GM21526 (cell line): ENCODE results near the gene LRP1B.
"Not testable (repeated sequence)": the region's sequence is repeated elsewhere in the genome, so short reads cannot be mapped to it uniquely, and the experiment has no call there.

Experiments used
- ATAC-seq: cut with Tn5 transposase; IDR thresholded peaks from one replicate; pipeline ENCODE4 v1.9.1; 2021; ENCODE audit warnings: moderate library complexity; ENCODE audit not compliant: unreplicated experiment, low FRiP score

Gene LRP1B

DNA sequence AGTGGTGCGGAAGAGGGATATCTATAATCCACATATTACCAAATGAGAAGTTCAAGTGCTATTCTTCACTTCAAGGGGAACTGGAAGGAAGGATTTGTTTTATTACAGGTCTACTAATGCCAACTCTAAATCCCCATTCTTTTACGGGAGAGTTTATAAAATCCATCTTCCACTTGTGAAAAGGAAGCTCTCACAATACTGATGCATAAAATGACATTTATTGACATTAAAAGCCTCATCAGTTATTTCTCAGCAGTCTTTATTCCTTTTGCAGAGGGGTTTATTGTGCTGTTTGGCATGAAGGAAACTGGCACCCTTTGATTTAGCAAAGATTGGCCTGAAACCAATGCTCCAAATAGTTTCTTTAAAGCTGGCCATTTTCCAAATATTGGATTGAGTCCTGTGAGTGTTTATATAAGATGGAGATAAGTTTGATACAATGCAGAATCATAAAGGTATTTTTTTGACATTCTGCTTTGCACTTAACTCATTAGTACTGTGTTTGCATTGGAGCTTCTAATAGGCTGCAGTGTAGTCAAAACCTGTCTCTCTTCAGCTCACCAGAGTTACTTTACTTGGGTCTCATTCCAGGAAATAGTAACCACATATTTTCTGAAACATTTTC is 26.6 kb downstream of the LRP1B start:
- no peak for ATAC-seq

GRCh38 chr2:142100970-142101369 is 29.8 kb downstream of the LRP1B start:
- ATAC-seq = no peak

DNA sequence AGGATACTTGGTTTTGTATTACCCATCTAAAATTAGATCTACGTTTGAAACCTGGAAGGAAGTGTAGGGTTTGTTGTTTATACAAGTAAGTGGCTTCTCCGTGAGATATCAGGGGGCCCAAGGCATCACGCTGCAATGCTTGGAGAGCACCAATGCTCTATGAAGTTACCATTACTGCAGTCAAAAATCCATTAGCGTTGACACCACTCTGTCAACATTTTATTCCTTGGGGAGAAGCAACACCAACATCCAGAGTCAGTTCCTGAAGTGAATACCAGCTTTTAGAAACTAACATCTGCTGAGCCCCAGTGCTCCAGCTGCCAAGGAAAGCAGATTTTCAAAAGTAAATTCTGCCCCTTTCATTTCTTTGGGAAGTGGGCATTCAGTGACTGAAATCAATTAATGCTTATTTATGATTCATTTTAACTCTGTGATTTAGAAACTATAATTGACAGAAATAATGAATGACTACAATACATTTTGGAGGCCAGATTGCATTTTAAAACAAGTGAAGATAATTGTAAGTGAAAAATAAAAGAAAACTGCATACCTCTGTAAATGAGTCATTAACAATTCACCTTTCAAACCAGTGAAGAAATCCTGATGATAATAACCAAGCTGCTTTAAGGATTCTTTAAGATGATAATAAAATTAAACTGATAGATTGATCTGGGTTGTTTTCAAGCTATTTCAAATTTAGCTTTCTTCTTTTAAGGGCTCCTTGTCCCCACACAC is 30.5 kb downstream of the LRP1B start:
- ATAC-seq = no peak

DNA sequence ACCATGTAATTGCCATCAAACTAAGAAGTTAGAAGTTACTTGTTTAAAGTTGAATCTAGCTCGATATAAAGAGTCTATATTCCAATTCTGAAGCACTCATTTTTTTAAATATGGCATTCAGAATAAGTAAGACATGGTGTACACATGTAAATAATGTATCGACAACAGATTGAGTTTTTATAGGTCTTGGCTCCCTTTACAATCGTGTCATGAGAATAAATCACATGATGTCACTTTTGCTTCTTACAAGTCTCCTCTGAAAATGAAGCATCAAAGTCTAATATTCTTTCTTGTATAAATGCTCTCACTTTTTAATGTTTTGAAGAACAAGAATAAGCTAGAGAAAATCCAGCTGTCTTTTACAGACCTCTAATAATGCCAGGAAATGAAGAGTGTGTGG is 33.1 kb downstream of the LRP1B start:
- ATAC-seq = no peak

DNA sequence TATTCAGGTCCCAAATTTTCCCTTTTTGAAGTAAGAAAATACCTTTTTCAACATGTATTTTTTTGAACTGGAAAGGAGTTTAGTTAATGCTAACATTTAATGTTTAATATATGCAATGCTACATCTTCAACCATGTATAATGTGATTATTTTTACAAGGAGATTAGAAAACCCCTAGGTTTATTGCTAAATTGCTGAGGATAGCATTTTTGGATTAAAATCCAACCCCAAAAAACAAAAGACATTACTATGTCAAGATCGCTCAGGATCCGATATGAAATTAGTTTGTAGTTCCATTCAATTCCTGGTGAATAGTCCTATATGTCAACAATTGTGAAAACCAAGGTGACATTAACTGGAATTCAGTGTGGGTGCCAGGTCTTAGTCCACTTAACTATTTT is 35.2 kb downstream of the LRP1B start:
- no peak for ATAC-seq

- no peak for ATAC-seq
Measured at GRCh38 chr2:142094233-142094632, 36.6 kb downstream of the LRP1B start.

- no peak for ATAC-seq
Measured at GRCh38 chr2:142088058-142088568, 42.7 kb downstream of the LRP1B start.

DNA sequence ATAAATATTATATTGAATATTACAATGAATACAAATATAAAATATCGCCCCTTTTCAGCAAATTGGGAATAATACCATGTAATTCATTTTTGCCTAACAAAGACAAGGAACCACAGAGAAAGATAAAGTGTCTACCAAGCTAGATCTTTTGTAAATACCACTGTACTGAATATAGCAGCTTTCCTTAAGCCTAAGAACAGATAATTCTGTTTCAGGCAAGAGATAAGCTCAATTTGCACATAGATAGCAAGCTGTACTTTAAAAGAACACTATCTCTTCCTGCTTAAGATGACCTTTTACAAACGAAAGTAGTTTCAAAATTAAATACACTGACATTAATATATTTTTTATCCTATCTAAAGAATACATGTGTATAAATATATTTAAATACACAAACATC is 43.2 kb downstream of the LRP1B start:
- ATAC-seq = not testable (repeated sequence)

DNA sequence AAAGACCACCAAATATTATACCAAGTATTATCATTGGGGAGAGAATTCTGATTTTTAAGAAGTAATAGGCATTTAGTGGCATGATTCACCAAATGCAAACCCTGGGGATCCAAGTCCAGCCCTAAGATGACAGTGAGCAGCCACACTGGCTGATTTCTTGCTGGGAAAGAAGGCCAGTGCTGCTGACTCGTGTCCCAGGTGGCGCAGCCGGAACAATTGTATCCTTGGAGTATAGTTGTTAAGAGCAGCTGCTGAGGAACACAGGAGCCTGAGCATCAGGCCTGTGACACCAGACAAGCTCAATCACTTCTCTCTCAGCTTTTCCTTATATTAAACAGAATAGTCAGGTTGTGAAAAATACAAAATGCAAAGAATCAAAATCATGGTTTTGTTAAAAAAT is 48.4 kb downstream of the LRP1B start:
- no peak for ATAC-seq

GRCh38 chr2:142076317-142076716 is 54.5 kb downstream of the LRP1B start:
- ATAC-seq = no peak

DNA sequence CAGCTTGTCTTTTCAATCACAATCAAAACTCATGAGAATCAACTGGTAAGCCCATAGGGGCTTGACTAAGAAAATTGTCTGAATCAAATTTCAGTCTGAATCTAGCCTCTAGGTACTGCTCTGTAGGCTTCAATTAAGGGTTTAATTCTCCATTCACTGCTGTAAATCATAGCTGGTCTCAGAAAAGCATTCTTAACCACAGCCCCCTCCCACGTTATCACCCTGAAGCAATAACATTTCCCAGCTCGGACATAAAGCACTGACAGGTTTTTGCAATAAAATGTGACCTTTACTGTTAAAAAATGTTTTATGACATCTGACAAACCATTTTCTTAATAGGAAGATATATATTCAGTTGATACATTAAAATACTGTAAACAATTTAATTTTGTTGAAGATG is 55.0 kb downstream of the LRP1B start:
- ATAC-seq = no peak

GRCh38 chr2:142069251-142069888 is 61.4 kb downstream of the LRP1B start:
- ATAC-seq = no peak

- no peak for ATAC-seq
Measured at GRCh38 chr2:142065700-142066099, 65.1 kb downstream of the LRP1B start.

DNA sequence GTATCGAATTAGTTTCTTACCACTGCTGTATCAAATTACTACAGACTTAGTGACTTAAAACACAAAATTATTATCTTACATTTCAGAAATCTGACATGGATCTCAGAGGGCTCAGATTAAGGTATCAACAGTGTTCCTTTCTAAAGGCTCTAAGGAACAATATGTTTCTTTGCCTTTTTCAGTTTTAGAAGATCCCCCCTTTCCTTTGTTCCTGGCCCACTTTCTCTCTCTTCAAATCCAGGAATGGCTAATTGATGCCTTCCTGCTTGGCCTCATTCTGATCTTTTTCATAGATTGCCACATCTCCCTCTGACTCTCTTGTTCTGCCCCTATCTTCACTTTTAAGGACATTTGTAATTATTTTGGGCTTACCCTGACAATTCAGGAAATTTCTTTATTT is 65.7 kb downstream of the LRP1B start:
- no peak for ATAC-seq

DNA sequence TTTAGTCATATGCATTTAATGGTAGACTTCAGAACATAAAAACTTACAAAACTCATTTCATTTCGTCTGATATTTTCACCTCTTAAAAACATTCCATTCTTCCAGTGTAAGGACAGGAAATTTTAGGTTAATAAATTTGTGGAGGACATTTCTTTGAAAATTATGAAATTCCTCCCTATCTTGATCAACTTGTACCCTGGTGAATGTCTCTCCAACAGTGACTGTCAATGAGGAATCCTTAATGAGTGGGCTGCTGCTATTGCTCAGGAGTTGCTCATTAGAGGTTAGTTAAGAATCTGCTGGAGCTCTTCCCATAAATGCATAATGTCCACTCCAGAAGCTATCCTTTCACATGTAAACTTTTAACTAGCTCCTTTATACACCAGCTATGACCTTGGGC is 69.1 kb downstream of the LRP1B start:
- ATAC-seq = no peak

GRCh38 chr2:142058149-142058548 is 72.7 kb downstream of the LRP1B start:
- ATAC-seq = no peak

- ATAC-seq = no peak
Measured at GRCh38 chr2:142056784-142057183, 74.0 kb downstream of the LRP1B start.

DNA sequence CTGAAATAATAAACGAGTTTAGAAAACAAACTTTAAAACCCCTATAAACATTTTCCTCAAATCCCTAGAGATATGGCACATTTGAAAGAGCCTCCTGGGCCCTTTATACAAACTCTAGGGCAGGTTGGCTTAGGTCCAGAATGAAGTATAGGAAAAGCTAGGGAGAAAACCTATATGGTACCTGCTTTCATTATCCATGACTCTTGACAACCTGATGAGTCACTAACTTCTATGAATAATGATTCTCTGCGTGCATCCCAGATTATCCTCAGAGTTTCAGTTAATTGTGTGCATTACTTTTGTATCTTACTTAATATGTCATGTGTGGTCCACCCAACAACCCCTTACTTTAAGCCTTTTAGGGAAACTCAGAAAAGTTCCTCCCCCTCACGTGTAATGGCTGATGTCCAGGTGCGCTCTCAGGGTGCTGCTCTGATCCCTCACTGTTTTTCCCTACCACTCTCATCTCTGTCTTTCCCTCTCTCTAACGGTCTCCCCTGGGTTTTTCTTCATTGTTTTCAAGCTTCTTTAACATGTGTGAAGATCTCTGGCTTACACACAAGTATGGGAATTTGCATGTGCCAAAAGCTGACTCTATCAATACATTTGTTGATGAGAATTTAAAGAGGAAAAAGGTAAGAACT is 78.5 kb downstream of the LRP1B start:
- no peak for ATAC-seq

- ATAC-seq = no peak
Measured at GRCh38 chr2:142048581-142048980, 82.2 kb downstream of the LRP1B start.

DNA sequence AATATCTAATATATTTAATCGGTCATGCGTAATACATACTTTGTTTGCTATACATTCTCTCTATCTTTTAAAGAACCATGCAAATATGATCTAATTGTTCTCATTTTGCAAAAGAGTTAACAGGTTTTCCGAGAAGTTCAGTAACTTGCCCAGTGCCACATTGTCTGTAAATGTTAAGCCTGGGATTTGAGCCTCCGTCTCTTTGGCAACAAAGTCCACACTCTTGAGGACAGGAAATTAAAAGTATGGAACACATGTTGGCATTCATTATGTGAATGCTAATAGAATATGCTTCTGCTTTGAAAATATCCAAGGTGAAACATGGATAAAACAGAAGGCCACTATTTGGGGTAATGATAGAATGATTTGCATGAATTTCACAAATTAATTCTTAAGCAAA is 85.2 kb downstream of the LRP1B start:
- ATAC-seq = no peak

DNA sequence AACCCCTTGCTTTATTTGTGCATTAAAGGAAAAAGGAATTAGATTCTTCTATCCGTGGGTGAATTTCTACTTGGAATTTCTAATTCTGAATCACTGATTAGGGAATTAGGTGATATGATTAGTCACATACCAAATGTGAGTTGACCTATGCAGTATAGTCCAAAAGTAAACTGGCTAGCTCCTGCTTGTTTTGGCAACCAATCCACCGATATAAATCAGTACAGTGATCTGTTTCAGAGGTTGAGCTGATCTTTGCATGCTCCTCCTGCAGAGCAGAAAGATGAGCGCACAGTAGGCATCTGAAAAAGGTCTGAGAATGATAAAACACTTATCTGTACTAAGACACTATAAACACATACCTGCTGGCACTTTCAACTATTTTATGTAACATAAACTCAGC is 86.6 kb downstream of the LRP1B start:
- ATAC-seq = no peak
